ENCODE results near the gene EIF2B1.

DNA sequence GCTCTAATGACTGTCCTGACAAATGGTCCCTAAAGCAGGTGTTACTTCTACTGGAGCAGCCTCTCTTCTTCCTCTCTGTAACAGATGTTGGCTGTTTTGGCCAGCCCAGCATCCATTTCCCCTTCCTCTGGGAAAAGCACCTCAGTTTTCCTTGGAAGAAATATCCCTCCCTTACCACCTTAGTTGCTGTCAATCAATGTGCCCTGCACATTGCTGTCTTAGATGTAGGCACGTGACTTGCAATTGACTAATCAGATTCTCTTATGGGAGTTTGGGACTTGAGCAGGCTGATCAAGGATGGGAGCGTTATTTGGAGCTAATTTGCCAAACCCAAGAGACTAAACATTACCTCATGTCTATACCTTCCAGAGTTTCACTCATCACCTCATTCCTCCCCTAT is 61.1 kb downstream of the EIF2B1 start:
- TF ChIP-seq, protein P1, sequence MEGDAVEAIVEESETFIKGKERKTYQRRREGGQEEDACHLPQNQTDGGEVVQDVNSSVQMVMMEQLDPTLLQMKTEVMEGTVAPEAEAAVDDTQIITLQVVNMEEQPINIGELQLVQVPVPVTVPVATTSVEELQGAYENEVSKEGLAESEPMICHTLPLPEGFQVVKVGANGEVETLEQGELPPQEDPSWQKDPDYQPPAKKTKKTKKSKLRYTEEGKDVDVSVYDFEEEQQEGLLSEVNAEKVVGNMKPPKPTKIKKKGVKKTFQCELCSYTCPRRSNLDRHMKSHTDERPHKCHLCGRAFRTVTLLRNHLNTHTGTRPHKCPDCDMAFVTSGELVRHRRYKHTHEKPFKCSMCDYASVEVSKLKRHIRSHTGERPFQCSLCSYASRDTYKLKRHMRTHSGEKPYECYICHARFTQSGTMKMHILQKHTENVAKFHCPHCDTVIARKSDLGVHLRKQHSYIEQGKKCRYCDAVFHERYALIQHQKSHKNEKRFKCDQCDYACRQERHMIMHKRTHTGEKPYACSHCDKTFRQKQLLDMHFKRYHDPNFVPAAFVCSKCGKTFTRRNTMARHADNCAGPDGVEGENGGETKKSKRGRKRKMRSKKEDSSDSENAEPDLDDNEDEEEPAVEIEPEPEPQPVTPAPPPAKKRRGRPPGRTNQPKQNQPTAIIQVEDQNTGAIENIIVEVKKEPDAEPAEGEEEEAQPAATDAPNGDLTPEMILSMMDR (IDR thresholded peaks at IDR 0.05), result no peak
- TF ChIP-seq POLR2A (IDR thresholded peaks at IDR 0.05), result no peak
- no peak for TF ChIP-seq POLR2AphosphoS5 (IDR thresholded peaks at IDR 0.05; ENCODE audit: insufficient read depth in 1 of 2, low read depth in 1 of 2)
